ENCODE measurements around the gene KCNJ10. TPM values are rescaled to one million over a fixed set of nuclear protein-coding genes. Genes with fewer than 3 reads are reported as not detected.

Gene KCNJ10
- total RNA-seq, 4 donors from 2014 or later = not detected

GRCh38 chr1:160080381-160081100 lies 10.6 kb upstream of the KCNJ10 start:
- H3K27ac ChIP-seq = no peak overlapping the region
- H3K27me3 ChIP-seq = peaks cover 68% of the 10 kb centered on the region
- no peak overlapping the region for H3K4me3 ChIP-seq
- H3K4me1 ChIP-seq = peaks cover 11% of the 10 kb centered on the region
- 62% methylated on average over 6 of the region's 6 CpGs for WGBS
- H3K36me3 ChIP-seq = no peaks in the 10 kb centered on the region
- no peaks in the 10 kb centered on the region for H3K9me3 ChIP-seq
- DNase-seq (ENCODE audit: low spot score in 2 of 2) = no peak
- TF ChIP-seq POLR2AphosphoS5 (IDR thresholded peaks at IDR 0.05) = no peak
- no peak for TF ChIP-seq CTCF (IDR thresholded peaks at IDR 0.05)
- TF ChIP-seq EP300 (IDR thresholded peaks at IDR 0.05) = no peak
- TF ChIP-seq POLR2A (IDR thresholded peaks at IDR 0.05) = no peak

- no peak for TF ChIP-seq POLR2AphosphoS5 (IDR thresholded peaks at IDR 0.05)
- no peak for TF ChIP-seq EP300 (IDR thresholded peaks at IDR 0.05)
- no peak for TF ChIP-seq POLR2A (IDR thresholded peaks at IDR 0.05)
- no peak for TF ChIP-seq CTCF (IDR thresholded peaks at IDR 0.05)
- Histone ChIP-seq H3K27me3 (peaks cover 66% of the 10 kb centered on the region), H3K27ac (no peak overlapping the region), H3K4me3 (no peak overlapping the region), H3K36me3 (no peaks in the 10 kb centered on the region), H3K9me3 (no peaks in the 10 kb centered on the region), H3K4me1 (peaks cover 10% of the 10 kb centered on the region)
- 75% methylated on average over 4 of the region's 4 CpGs for WGBS
- no peak for DNase-seq (ENCODE audit: low spot score in 2 of 2)
Observed at GRCh38 chr1:160079448-160079847, 9.5 kb upstream of the KCNJ10 start.

GRCh38 chr1:160078512-160079195 lies 8.7 kb upstream of the KCNJ10 start:
- Histone ChIP-seq H3K9me3 (no peaks in the 10 kb centered on the region), H3K27ac (no peak overlapping the region), H3K4me3 (no peak overlapping the region), H3K36me3 (no peaks in the 10 kb centered on the region), H3K27me3 (peaks cover 58% of the 10 kb centered on the region), H3K4me1 (peaks cover 2% of the 10 kb centered on the region)
- WGBS = 22% methylated on average over 8 of the region's 8 CpGs
- no peak for TF ChIP-seq POLR2AphosphoS5 (IDR thresholded peaks at IDR 0.05)
- no peak for TF ChIP-seq POLR2A (IDR thresholded peaks at IDR 0.05)
- TF ChIP-seq CTCF (IDR thresholded peaks at IDR 0.05) = peak in 1 of 2 donors; percentile 79
- TF ChIP-seq EP300 (IDR thresholded peaks at IDR 0.05) = no peak
- DNase-seq (ENCODE audit: low spot score in 2 of 2) = no peak

GRCh38 chr1:160077486-160077885 lies 7.5 kb upstream of the KCNJ10 start:
- Histone ChIP-seq H3K36me3 (no peaks in the 10 kb centered on the region), H3K27ac (no peak overlapping the region), H3K27me3 (peaks cover 46% of the 10 kb centered on the region), H3K9me3 (no peaks in the 10 kb centered on the region), H3K4me3 (no peak overlapping the region), H3K4me1 (no peaks in the 10 kb centered on the region)
- TF ChIP-seq EP300 (IDR thresholded peaks at IDR 0.05) (no peak), POLR2A (IDR thresholded peaks at IDR 0.05) (no peak), POLR2AphosphoS5 (IDR thresholded peaks at IDR 0.05) (no peak), CTCF (IDR thresholded peaks at IDR 0.05) (no peak)
- no peak for DNase-seq (ENCODE audit: low spot score in 2 of 2)

- H3K27me3 ChIP-seq = peaks cover 38% of the 10 kb centered on the region
- H3K9me3 ChIP-seq = no peaks in the 10 kb centered on the region
- DNase-seq (ENCODE audit: low spot score in 2 of 2) = no peak
- H3K36me3 ChIP-seq = no peaks in the 10 kb centered on the region
- H3K27ac ChIP-seq = no peak overlapping the region
- WGBS = 81% methylated on average over 3 of the region's 3 CpGs
- TF ChIP-seq CTCF (IDR thresholded peaks at IDR 0.05) (no peak), POLR2AphosphoS5 (IDR thresholded peaks at IDR 0.05) (no peak), POLR2A (IDR thresholded peaks at IDR 0.05) (no peak), EP300 (IDR thresholded peaks at IDR 0.05) (no peak)
- H3K4me3 ChIP-seq = no peak overlapping the region
- no peaks in the 10 kb centered on the region for H3K4me1 ChIP-seq
Observed at GRCh38 chr1:160076295-160076694, 6.3 kb upstream of the KCNJ10 start.

All from suprapubic skin (tissue), 4 donors.